ENCODE data around the gene JAKMIP1. TPM values are rescaled to one million over a fixed set of nuclear protein-coding genes. Genes with fewer than 3 reads are reported as not detected.
"Not testable (repeated sequence)": the region's sequence is repeated elsewhere in the genome, so short reads cannot be mapped to it uniquely, and the experiment has no call there.

JAKMIP1 gene
- total RNA-seq, 1 experiment from 2014 or later: not detected

- Mint-ChIP-seq H3K4me1 (ENCODE audit: low read depth, unreplicated experiment) (no peaks in the 10 kb centered on the region), H3K36me3 (ENCODE audit: insufficient read depth, unreplicated experiment) (no peaks in the 10 kb centered on the region), H3K27me3 (ENCODE audit: insufficient read depth, unreplicated experiment) (peaks cover 10% of the 10 kb centered on the region), H3K4me3 (ENCODE audit: unreplicated experiment) (no peak overlapping the region), H3K9me3 (ENCODE audit: unreplicated experiment) (no peaks in the 10 kb centered on the region), H3K27ac (ENCODE audit: unreplicated experiment) (no peak overlapping the region)
- Histone ChIP-seq H3K9me3 (no peaks in the 10 kb centered on the region), H3K27me3 (replicated peaks; ENCODE audit: control insufficient read depth, insufficient read depth, low read length) (no peaks in the 10 kb centered on the region), H3K4me1 (no peaks in the 10 kb centered on the region), H3K36me3 (ENCODE audit: control insufficient read depth, insufficient read depth, low read length) (no peaks in the 10 kb centered on the region), H3K4me3 (ENCODE audit: low read depth, low read length) (no peak overlapping the region)
- no TSS peak for BruUV-seq (replicated peaks)
- ChIA-PET CTCF (no interaction called here), POLR2A (no interaction called here)
- no peak for TF ChIP-seq CTCF (IDR thresholded peaks at IDR 0.05; ENCODE audit: insufficient read depth in 1 of 2, low read depth in 1 of 2, low read length in 1 of 2, severe bottlenecking in 1 of 2, unreplicated experiment in 1 of 2)
- intact Hi-C loops (cut with micrococcal nuclease; ENCODE audit: unreplicated experiment): loop anchor here (10.0 kb wide), 1 partner anchor 329 kb away; no protein-coding TSS in a partner anchor
- no peak for DNase-seq
Measured at GRCh38 chr4:5995901-5996623, 204.3 kb downstream of the JAKMIP1 start.

GRCh38 chr4:5993876-5994811, 206.2 kb downstream of the JAKMIP1 start:
- Histone ChIP-seq H3K36me3 (ENCODE audit: control insufficient read depth, insufficient read depth, low read length) (no peaks in the 10 kb centered on the region), H3K4me3 (ENCODE audit: low read depth, low read length) (no peak overlapping the region), H3K9me3 (no peaks in the 10 kb centered on the region), H3K27me3 (replicated peaks; ENCODE audit: control insufficient read depth, insufficient read depth, low read length) (no peaks in the 10 kb centered on the region), H3K4me1 (no peaks in the 10 kb centered on the region)
- no peak overlapping the region for H3K4me3 Mint-ChIP-seq (ENCODE audit: unreplicated experiment)
- intact Hi-C loops (cut with micrococcal nuclease; ENCODE audit: unreplicated experiment): loop anchor here (10.0 kb wide), 1 partner anchor 331 kb away; no protein-coding TSS in a partner anchor
- no peak for DNase-seq
- H3K9me3 Mint-ChIP-seq (ENCODE audit: unreplicated experiment): no peaks in the 10 kb centered on the region
- peaks cover 13% of the 10 kb centered on the region for H3K27me3 Mint-ChIP-seq (ENCODE audit: insufficient read depth, unreplicated experiment)
- no peak for TF ChIP-seq CTCF (IDR thresholded peaks at IDR 0.05; ENCODE audit: insufficient read depth in 1 of 2, low read depth in 1 of 2, low read length in 1 of 2, severe bottlenecking in 1 of 2, unreplicated experiment in 1 of 2)
- no peaks in the 10 kb centered on the region for H3K4me1 Mint-ChIP-seq (ENCODE audit: low read depth, unreplicated experiment)
- no peaks in the 10 kb centered on the region for H3K36me3 Mint-ChIP-seq (ENCODE audit: insufficient read depth, unreplicated experiment)
- BruUV-seq (replicated peaks): no TSS peak
- no peak overlapping the region for H3K27ac Mint-ChIP-seq (ENCODE audit: unreplicated experiment)
- CTCF ChIA-PET: no interaction called here
- POLR2A ChIA-PET: no interaction called here

- H3K27ac Mint-ChIP-seq (ENCODE audit: unreplicated experiment); H3K36me3 Mint-ChIP-seq (ENCODE audit: insufficient read depth, unreplicated experiment); H3K27me3 ChIP-seq (replicated peaks; ENCODE audit: control insufficient read depth, insufficient read depth, low read length); POLR2A ChIA-PET; H3K4me3 Mint-ChIP-seq (ENCODE audit: unreplicated experiment); BruUV-seq (replicated peaks); H3K4me1 Mint-ChIP-seq (ENCODE audit: low read depth, unreplicated experiment); H3K4me1 ChIP-seq; CTCF ChIA-PET; H3K36me3 ChIP-seq (ENCODE audit: control insufficient read depth, insufficient read depth, low read length); H3K4me3 ChIP-seq (ENCODE audit: low read depth, low read length); H3K9me3 Mint-ChIP-seq (ENCODE audit: unreplicated experiment); DNase-seq; H3K9me3 ChIP-seq: not testable (repeated sequence)
- H3K27me3 Mint-ChIP-seq (ENCODE audit: insufficient read depth, unreplicated experiment): peaks cover 13% of the 10 kb centered on the region
- intact Hi-C loops (cut with micrococcal nuclease; ENCODE audit: unreplicated experiment): loop anchor here (10.0 kb wide), 1 partner anchor 331 kb away; no protein-coding TSS in a partner anchor
Measured at GRCh38 chr4:5993346-5993745, 207.0 kb downstream of the JAKMIP1 start.
